Stimulated activated CD4-positive, alpha-beta T cell treated with anti-CD3 and anti-CD28 coated beads, Interleukin-4, amount 100 ng/mL, for 48 hours (primary cell): ENCODE measurements around the gene NAV2.
"Not testable (repeated sequence)": the region's sequence is repeated elsewhere in the genome, so short reads cannot be mapped to it uniquely, and the experiment has no call there.

Source experiments
- DNase-seq, 2 donors: peaks; one replicate each; pipeline ENCODE4 v3.0.0-alpha.2; 2020; ENCODE audit warnings: low read depth in 2 of 2

The NAV2 gene

GRCh38 chr11:19994672-19995071 is 282.0 kb downstream of the NAV2 start:
- DNase-seq, result no peak

DNA sequence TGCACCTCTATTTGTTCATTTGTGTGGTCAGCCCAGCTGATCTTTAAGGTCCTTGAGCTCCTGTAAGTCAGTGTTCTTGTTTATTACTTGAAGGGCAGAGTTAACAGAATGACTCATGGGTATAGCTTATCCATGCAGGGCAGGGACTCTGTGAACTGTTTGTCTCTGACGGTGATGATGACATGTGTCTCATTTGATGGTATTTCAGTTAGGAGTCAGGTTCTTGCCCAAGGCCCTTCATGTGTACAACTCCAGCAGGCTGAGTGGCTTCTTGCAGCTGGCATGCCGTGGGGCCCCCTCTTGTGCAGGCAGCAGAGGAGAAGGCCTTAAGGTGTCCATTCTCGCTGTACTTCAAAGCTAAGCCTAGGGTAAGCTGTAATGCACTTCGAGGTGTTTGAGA is 282.5 kb downstream of the NAV2 start:
- DNase-seq, result no peak

DNA sequence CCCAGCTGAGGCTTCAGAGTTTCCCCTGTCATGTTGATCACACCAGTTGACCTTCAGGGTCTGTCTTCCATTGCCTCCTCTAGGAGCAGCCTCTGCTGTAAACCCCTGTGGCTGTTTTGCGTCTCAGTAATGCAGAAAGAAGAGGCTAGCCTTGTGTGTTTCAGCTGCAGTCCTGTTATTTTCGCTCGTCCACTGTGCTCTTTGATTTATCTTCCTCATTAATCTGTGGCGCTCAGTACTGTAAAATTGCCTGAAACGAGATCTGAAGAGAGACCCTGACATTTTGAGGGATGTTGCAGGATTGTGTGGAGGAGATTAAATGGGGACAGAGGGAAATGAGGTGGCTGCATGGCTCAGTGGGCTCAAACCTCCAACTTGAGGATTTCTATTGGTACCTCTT is 283.9 kb downstream of the NAV2 start:
- no peak for DNase-seq

DNA sequence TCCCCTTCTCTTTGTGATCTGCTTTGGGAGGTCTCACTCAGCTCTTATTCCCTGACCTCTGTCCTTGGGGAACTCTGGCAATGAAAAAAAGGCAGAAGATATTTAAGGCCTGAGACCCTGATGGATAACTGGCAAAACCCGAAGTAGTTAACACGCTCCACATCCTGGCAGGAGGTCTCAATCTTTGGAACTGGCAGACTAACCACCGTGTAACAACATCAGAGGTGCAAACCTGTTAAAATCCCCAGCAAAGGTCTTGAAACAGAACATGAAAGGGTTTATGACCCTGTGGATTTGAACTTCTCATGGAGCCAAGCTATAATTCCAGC is 287.3 kb downstream of the NAV2 start:
- DNase-seq, result no peak

DNA sequence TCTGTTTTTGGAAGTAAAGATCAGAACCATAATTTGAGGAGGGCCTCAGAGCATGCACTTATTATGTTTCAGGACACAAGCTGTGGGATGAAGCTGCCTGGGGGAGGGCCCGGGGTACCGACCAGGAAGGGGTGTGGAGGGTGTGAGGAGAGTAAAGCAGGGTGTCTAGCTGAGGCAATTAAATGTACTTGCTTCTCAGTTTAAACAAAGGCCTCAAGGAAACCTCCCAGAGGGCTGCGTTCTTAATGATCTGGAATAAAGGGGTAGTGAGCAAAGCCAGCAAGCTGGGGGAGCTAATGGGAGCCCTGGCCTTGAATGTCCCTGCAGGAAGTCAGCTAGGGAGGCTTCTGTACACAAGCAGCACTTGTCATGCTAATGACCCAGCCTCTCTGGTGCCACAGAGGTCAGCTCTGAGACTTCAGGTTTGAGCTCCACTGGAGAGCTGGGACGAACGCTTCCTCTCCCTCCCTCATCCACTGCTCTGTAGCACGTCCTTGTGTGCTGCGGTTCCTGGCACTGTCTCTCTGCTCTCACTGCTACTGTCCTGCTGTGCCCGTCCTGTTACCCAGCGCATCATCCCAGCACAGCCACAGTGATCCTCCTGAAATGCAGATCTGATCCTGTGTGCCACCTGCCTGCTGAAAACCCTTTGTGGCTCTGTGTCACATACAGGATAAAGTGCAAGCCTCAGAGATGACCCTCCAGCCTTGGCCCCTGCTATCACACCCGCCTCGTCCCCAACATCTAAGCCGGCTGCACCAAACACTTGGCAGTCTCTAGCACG is 287.9 kb downstream of the NAV2 start:
- DNase-seq, result no peak

- no peak for DNase-seq
These were observed 289.9 kb downstream of the NAV2 start for GRCh38 chr11:20002312-20003216.

DNA sequence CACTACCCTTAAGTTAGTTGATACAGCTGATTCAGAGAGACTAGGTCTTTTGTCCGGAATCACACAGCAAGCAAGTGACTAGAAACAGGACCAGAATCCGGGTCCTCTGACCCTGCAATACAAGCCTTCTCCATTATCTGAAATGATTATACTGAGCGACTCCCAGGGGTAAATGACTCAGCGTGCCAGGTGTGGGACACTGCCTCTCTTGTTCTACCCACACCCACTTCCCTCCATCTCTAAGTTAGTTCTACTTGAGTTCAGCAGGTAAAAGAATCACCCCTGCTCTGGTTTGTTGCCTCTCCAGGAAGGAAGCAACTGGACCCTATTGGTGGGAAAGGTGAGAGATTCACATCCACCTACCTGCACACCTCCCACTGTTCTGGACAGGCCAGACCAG is 290.7 kb downstream of the NAV2 start:
- no peak for DNase-seq

DNA sequence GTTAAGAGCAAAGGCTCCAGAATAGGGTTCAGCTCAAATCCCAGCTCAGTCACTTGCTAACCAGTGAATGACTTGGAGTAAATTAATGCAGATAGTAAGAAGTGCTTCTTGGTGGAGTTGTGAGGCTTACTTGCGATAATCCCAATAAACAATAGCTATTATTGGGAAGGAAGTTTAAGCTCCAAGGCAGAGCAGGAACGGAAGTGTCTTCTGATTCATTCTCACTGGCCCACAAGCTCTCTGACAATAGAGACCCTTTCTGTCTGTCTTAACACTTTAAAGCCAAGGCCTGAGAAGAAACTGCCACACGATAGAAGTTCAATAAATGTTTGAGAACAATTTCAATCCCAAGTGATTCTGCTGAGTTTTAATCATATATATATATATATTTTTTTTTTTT is 292.2 kb downstream of the NAV2 start:
- DNase-seq, result no peak

GRCh38 chr11:20005747-20006146 is 293.1 kb downstream of the NAV2 start:
- DNase-seq, result no peak

DNA sequence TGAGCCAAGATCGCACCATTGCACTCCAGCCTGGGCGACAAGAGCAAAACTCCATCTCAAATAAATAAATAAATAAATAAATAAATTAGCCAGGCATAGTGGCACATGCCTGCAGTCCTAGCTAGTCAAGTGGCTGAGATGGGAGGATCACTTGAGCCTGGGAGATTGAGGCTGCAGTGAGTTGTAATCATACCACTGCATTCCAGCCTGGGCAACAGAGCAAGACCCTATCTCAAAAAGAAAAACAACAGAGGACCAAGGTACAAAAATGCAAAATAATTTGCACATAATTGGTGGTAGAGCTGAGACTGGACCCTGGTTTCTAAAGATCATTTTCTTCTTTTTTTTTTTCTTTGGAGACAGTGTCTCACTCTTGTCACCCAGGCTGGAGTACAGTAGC is 294.0 kb downstream of the NAV2 start:
- not testable (repeated sequence) for DNase-seq

GRCh38 chr11:20007386-20007785 is 294.7 kb downstream of the NAV2 start:
- no peak for DNase-seq

GRCh38 chr11:20008190-20008870 is 295.7 kb downstream of the NAV2 start:
- no peak for DNase-seq

- DNase-seq, result no peak
These were observed 296.4 kb downstream of the NAV2 start for GRCh38 chr11:20008871-20009644.

DNA sequence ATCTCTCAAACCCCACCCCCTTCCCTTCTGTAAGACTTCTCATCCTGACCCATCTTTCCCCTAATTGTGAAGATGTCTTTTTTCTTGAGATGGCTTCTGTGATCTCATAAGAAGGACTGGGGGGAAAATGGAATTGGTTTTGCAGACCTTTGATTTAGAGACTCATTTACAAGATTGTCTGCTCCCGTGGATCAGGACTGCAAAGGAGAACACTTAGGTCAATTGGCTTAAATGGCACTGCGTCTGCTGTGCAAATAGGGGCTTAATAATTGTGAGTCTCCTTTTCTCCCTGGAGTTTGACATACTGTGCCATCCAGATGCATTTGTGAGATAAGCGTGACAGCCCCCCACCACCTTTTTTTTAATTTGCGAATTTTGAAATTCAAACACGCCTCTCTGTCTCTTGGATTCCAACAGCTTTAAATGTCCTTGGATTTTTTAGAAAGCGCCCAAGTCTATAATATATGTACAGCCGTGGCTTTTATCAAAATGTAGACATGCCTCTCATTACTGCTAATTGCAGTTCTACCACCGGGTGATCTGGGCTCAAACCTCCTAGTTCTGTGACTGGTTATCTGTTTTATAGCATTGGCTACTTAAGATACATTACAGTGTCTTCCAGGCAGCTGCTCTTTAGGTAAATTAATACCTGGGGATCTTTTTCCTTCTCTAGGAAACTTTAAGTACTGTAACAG is 297.7 kb downstream of the NAV2 start:
- DNase-seq, result no peak

DNA sequence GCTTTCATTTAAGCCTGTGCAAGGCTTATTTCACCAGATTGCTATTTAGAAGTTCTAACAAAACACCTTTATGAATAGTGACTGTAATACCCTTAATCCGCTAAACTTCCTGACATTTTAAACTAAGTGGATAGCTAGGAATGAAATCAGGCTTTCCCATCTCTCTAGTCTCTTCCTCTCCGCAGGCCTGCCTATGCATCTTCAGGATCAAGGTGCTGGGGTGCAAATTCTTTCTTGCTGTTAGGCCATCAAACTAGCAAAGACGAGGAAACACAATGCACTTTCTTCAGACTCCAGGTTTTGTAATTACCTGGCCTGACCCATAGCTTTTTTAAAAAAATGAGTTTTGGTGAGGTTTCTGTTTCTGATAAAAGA is 298.2 kb downstream of the NAV2 start:
- DNase-seq, result no peak

GRCh38 chr11:20011307-20011951 is 298.8 kb downstream of the NAV2 start:
- DNase-seq, result no peak

DNA sequence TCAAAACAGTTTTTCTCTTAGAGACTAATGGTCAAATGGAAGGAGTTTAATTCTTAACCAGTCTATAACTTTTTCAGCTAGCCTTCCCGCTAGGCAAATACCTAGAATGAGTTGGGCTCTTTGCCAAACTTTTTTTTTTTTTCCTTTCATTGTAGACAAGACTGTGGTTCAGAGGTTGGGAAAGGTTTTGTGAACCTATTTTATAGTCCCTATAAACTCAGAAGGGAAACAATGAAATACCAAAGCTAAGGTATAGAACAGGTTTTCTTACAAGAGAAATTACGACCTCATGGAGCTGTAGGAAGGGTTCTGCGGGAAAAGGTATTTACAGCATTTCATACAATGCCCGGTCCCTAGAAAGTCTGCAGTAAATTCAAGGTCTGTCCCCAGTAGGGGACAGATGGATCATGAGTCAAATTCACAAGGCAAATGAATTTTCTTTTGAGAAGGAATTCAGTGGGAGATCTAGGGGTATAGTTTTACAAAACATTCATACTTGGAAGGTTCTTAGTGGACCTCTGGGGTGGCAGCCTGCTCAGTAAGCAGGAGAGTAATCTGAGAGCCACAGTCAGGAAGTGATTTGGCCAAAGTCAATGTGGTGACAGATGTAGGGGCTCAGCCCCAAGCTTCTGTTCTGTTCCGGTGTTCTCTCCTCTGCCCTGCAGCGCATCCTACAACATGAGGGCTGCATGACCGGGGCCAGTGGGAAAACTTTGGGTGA is 300.9 kb downstream of the NAV2 start:
- DNase-seq, result no peak

DNA sequence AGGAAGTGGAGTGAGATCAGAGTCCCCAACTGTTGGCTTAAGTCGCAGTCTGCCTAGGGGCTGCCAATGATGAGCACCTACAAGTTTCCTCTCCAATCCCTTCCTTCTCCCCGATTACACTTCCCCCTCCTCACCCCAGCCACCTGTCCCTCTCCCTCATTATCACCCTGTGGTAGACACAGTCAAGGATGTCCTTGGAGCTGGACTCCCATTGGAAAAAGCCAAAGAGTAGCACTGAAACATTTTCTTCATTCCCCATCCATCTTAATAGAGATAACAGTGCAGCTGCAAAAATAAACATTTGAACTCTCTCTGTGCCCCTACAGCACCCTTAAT is 301.4 kb downstream of the NAV2 start:
- DNase-seq, result no peak

DNA sequence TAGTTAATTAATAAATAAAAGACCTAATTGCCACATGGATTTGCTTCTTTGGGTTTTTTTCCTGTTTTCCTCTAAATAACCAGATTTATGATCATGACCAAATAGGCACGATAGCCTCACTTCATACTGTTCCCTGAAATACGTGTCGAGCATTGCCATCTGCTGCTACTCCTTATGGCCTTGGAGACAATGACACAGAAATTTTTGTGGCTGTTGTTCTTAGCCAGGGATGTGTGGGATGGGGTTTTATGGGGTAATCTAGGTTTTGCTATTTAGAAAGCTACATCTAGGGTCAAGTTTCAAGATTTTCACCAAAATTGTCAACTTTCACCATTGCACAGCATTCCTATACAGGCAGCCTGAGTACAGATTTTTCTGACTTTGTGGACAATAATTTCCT is 302.5 kb downstream of the NAV2 start:
- no peak for DNase-seq
